ENCODE measurements around the gene IFT25. TPM values are rescaled to one million over a fixed set of nuclear protein-coding genes. Genes with fewer than 3 reads are reported as not detected.

Gene IFT25
- total RNA-seq, 3 donors from 2014 or later (not counting 1 experiment from before 2014, with no cell fraction given), result 41.5 to 54.6 (median 41.6) TPM

DNA sequence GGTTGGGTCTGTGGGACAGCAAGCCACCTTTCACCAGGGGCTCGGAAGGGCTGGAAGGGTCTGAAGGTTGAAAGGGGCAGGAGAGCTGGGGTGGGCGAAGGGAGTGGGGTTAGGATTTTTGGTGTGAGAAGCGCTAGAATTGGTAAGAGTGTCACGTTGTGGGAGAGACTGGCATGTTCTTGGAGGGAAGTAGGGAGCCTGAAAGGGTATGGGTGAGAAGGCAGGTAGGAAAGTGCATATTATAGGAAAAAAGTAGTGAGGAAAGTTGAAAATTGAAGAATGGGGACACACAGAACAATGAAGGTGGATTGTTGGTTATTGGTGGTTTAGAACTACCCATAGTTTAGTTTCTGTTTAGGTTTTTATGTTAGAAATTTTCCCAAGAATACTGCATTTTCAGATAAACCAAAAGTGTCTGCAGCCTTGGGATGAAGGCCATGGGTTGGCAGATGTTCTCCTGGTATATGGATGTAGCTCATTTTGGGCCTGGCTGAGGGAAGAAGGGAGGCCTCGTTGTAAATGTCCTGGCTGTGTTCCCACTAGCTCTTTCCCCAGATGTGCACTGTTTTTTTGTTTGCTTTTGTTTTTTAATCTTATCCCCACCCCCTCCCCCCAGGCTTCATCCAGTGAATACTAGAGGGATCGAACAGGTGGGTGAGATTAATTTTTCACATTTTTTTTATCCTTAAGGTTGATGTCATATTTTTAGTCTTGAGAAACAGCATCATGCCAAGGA, 1.8 kb upstream of the IFT25 start:
- H3K36me3 Mint-ChIP-seq, result peaks cover 2% of the 10 kb centered on the region
- no peak for TF ChIP-seq CTCF (IDR thresholded peaks at IDR 0.05)
- WGBS (ENCODE audit: insufficient coverage), result 79% methylated on average over 4 of the region's 6 CpGs
- H3K4me3 ChIP-seq (ENCODE audit: low read length), result no peak overlapping the region
- no peaks in the 10 kb centered on the region for H3K9me3 ChIP-seq (ENCODE audit: control insufficient read depth, insufficient read depth, low read length)
- peaks cover 24% of the 10 kb centered on the region for H3K4me1 ChIP-seq (ENCODE audit: control insufficient read depth, insufficient read depth, low read length)
- H3K4me1 Mint-ChIP-seq, result peaks cover 43 to 52% of the 10 kb centered on the region in 2 donors
- no peak for DNase-seq
- H3K4me3 Mint-ChIP-seq, result peak overlapping the region; percentile 91
- intact Hi-C loops (cut with micrococcal nuclease), result no loop called here
- no peaks in the 10 kb centered on the region for H3K36me3 ChIP-seq (ENCODE audit: control insufficient read depth, insufficient read depth, low read length)
- H3K27ac ChIP-seq (ENCODE audit: low read length), result no peak overlapping the region
- no peak for ATAC-seq
- no peaks in the 10 kb centered on the region for H3K27me3 Mint-ChIP-seq (ENCODE audit: low read depth in 2 of 2)
- no peaks in the 10 kb centered on the region for H3K9me3 Mint-ChIP-seq
- no peaks in the 10 kb centered on the region for H3K27me3 ChIP-seq (ENCODE audit: control insufficient read depth, insufficient read depth, low read length)
- peak overlapping the region; percentile 83 to 97 for H3K27ac Mint-ChIP-seq

- peak; percentile 69 to 80 (median 71) for ATAC-seq
- Histone ChIP-seq H3K27ac (ENCODE audit: low read length) (peak within 1 kb of the TSS; percentile 88), H3K9me3 (ENCODE audit: control insufficient read depth, insufficient read depth, low read length) (no peaks in the 10 kb centered on the region), H3K36me3 (ENCODE audit: control insufficient read depth, insufficient read depth, low read length) (no peaks in the 10 kb centered on the region), H3K27me3 (ENCODE audit: control insufficient read depth, insufficient read depth, low read length) (no peaks in the 10 kb centered on the region), H3K4me1 (ENCODE audit: control insufficient read depth, insufficient read depth, low read length) (peaks cover 24% of the 10 kb centered on the region), H3K4me3 (ENCODE audit: low read length) (peak within 1 kb of the TSS; percentile 97)
- Mint-ChIP-seq H3K4me3 (peak within 1 kb of the TSS; percentile 96), H3K9me3 (no peaks in the 10 kb centered on the region), H3K27ac (peak within 1 kb of the TSS; percentile 89 to 97), H3K27me3 (ENCODE audit: low read depth in 2 of 2) (no peaks in the 10 kb centered on the region), H3K4me1 (peaks cover 44 to 53% of the 10 kb centered on the region in 2 donors), H3K36me3 (no peaks in the 10 kb centered on the region)
- intact Hi-C loops (cut with micrococcal nuclease), result loop anchor here (1.0 kb wide), 1 partner anchor 57 kb away; the partner anchor contains the start of gene YIPF1
- 1% methylated on average over 56 of the region's 58 CpGs for WGBS (ENCODE audit: insufficient coverage)
- DNase-seq, result peak in 1 of 2 donors; percentile 92
- no peak for TF ChIP-seq CTCF (IDR thresholded peaks at IDR 0.05)
Observed at GRCh38 chr1:53946252-53947171, 1.0 kb upstream of the IFT25 start, which contains the start of gene LRRC42. TSS of gene LRRC42 (plus strand) at chr1:53946350. CDS start at chr1:53952000, 5,650 bp downstream.

- no peaks in the 10 kb centered on the region for H3K27me3 ChIP-seq (ENCODE audit: control insufficient read depth, insufficient read depth, low read length)
- intact Hi-C loops (cut with micrococcal nuclease), result loop anchor here (1.0 kb wide), 2 partner anchors 107 to 108 kb away; partner anchors contain the start of genes NDC1, TCEANC2 and TMEM59
- H3K9me3 ChIP-seq (ENCODE audit: control insufficient read depth, insufficient read depth, low read length), result no peaks in the 10 kb centered on the region
- WGBS (ENCODE audit: insufficient coverage), result 0% methylated on average over 16 of the region's 16 CpGs
- DNase-seq (no peak), ATAC-seq (no peak)
- H3K27ac ChIP-seq (ENCODE audit: low read length), result peak overlapping the region; percentile 88
- H3K27ac Mint-ChIP-seq, result peak overlapping the region; percentile 89 to 97
- H3K36me3 ChIP-seq (ENCODE audit: control insufficient read depth, insufficient read depth, low read length), result no peaks in the 10 kb centered on the region
- no peaks in the 10 kb centered on the region for H3K27me3 Mint-ChIP-seq (ENCODE audit: low read depth in 2 of 2)
- peaks cover 47 to 55% of the 10 kb centered on the region in 2 donors for H3K4me1 Mint-ChIP-seq
- no peak for TF ChIP-seq CTCF (IDR thresholded peaks at IDR 0.05)
- H3K9me3 Mint-ChIP-seq, result no peaks in the 10 kb centered on the region
- no peaks in the 10 kb centered on the region for H3K36me3 Mint-ChIP-seq
- peak overlapping the region; percentile 97 for H3K4me3 ChIP-seq (ENCODE audit: low read length)
- H3K4me1 ChIP-seq (ENCODE audit: control insufficient read depth, insufficient read depth, low read length), result peaks cover 24% of the 10 kb centered on the region
- peak overlapping the region; percentile 96 for H3K4me3 Mint-ChIP-seq
Observed at GRCh38 chr1:53945183-53945432, 391 bp downstream of the IFT25 start.

All from natural killer cell (primary cell).